ENCODE measurements around the gene CCNJL. TPM values are rescaled to one million over a fixed set of nuclear protein-coding genes. Genes with fewer than 3 reads are reported as not detected.
"Not testable (repeated sequence)": the region's sequence is repeated elsewhere in the genome, so short reads cannot be mapped to it uniquely, and the experiment has no call there.

The CCNJL gene
- total and polyA plus RNA-seq, 12 donors = 2.9 to 20.8 (median 6.4) TPM

DNA sequence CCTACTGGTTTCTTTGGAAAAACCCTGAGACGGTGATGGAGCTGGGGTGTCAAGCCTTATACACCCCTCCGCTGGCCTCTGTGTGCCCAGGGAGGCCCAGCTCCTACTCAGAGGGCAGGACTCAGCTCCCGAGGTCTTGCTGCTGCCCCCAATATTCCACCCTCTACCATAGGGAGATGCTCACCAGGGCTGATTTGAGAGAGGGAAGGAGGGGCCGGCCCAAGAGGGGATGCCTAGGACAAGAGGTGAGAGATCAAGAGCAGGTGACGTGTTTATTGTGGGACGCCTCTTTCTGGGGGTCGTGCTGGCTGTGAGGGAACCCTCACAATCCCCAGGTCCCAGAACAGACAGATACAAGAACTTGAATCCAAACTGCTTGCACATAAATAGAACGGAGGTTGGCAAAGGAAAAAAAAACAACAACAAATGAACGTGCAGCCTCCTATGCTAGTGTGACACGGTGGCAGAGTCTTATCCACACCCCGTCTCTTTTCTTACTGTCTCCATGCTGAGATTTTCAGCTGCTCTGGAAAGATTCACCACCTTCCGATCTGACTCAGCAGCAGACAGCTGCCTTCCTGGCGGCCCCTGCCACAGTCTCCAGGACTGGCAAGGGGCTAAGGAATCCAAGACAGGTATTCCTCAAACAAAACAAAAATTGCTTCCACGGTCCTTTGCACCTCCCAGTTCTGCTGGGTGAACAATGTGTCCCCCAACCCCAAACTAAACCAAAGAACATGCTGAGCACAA is 60.8 kb downstream of the CCNJL start:
- no peaks in the 10 kb centered on the region for H3K27me3 ChIP-seq
- H3K4me1 ChIP-seq = peaks cover 0 to 7% (median 0%) of the 10 kb centered on the region in 9 donors
- H3K9me3 ChIP-seq = no peaks in the 10 kb centered on the region
- no peak overlapping the region for H3K27ac ChIP-seq
- ATAC-seq (no peak), DNase-seq (no peak)
- no peak overlapping the region for H3K4me3 ChIP-seq
- 79 to 81% methylated on average over 14 of the region's 14 CpGs for WGBS, 2 donors
- intact Hi-C loops (cut with DNase I) = no loop called here
- TF ChIP-seq CTCF (IDR thresholded peaks at IDR 0.05) = no peak
- H3K36me3 ChIP-seq = peaks cover 0 to 44% (median 22%) of the 10 kb centered on the region in 9 donors

- intact Hi-C loops (cut with DNase I) = no loop called here
- no peaks in the 10 kb centered on the region for H3K27me3 ChIP-seq
- no peaks in the 10 kb centered on the region for H3K9me3 ChIP-seq
- peaks cover 0 to 7% (median 0%) of the 10 kb centered on the region in 9 donors for H3K4me1 ChIP-seq
- H3K4me3 ChIP-seq = no peak overlapping the region
- no peak for ATAC-seq
- no peak for DNase-seq
- H3K36me3 ChIP-seq = peaks cover 0 to 44% (median 22%) of the 10 kb centered on the region in 9 donors
- H3K27ac ChIP-seq = no peak overlapping the region
- 81 to 87% methylated on average over 2 of the region's 2 CpGs for WGBS, 2 donors
- no peak for TF ChIP-seq CTCF (IDR thresholded peaks at IDR 0.05)
These were observed 61.5 kb downstream of the CCNJL start for GRCh38 chr5:160250826-160251225.

DNA sequence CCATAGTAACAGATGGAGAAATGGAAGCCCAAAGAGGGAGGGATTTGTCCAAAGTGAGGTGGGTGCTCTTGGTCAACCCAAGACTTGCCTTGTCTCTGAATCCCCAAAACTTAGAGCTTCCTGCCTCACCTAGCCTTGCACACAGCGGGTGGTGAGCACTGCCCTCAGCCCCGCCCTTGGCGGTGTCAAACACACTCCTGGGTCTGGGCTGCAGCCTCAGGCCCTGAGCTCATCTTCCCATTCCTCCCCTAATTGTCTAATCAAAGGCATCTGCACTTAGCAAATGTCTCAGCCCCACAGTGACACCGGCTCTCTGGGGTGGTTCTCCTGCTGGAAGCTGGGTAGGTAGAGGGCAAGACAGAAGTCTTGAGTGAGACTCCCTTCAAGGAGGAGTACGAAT is 62.1 kb downstream of the CCNJL start:
- Histone ChIP-seq H3K27ac (no peak overlapping the region), H3K36me3 (peaks cover 0 to 40% (median 22%) of the 10 kb centered on the region in 9 donors), H3K4me1 (peaks cover 0 to 7% (median 0%) of the 10 kb centered on the region in 9 donors), H3K27me3 (no peaks in the 10 kb centered on the region), H3K9me3 (no peaks in the 10 kb centered on the region), H3K4me3 (no peak overlapping the region)
- 95 to 98% methylated on average over 5 of the region's 5 CpGs for WGBS, 2 donors
- TF ChIP-seq CTCF (IDR thresholded peaks at IDR 0.05) = no peak
- DNase-seq (no peak), ATAC-seq (no peak)
- intact Hi-C loops (cut with DNase I) = no loop called here

DNA sequence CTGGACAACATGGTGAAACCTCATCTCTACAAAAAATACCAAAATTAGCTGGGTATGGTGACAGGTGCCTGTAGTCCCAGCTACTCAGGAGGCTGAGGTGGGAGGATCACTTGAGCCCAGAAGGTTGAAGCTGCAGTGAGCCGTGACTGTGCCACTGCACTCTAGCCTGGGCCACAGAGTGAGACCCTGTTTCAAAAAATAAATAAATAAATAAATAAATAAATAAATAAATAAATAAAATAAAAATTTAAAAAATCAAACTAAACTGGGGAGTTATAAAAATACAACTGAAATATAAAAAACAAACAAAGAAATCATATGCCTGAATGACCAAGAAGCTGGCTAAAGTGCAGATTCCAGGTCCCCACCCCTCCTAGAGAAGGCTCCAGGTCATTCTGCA is 62.8 kb downstream of the CCNJL start:
- H3K4me3 ChIP-seq; DNase-seq; H3K27ac ChIP-seq; H3K9me3 ChIP-seq; H3K27me3 ChIP-seq; H3K4me1 ChIP-seq; ATAC-seq; intact Hi-C loops (cut with DNase I): not testable (repeated sequence)
- peaks cover 0 to 33% (median 21%) of the 10 kb centered on the region in 9 donors for H3K36me3 ChIP-seq
- 100% methylated on average over 1 of the region's 1 CpG for whole genome bisulfite sequencing, 2 donors

GRCh38 chr5:160245506-160246086 is 66.8 kb downstream of the CCNJL start:
- no peak for DNase-seq
- intact Hi-C loops (cut with DNase I) = no loop called here
- peaks cover 0 to 6% (median 0%) of the 10 kb centered on the region in 9 donors for H3K4me1 ChIP-seq
- WGBS, 2 donors = 86 to 89% methylated on average over 9 of the region's 9 CpGs
- no peak overlapping the region for H3K4me3 ChIP-seq
- ATAC-seq = peak in 1 of 8 donors; percentile 8
- H3K9me3 ChIP-seq = no peaks in the 10 kb centered on the region
- no peak overlapping the region for H3K27ac ChIP-seq
- H3K27me3 ChIP-seq = no peaks in the 10 kb centered on the region
- no peaks in the 10 kb centered on the region for H3K36me3 ChIP-seq
- no peak for TF ChIP-seq CTCF (IDR thresholded peaks at IDR 0.05)

All from heart right ventricle (tissue), 16 donors.